Inflammatory macrophage treated with lipopolysaccharide for 4 hours (primary cell): ENCODE data around the gene LCK.

Experiments used
- DNase-seq: peaks from one replicate; pipeline ENCODE4 v3.0.0-alpha.2; 2020

LCK gene

DNA sequence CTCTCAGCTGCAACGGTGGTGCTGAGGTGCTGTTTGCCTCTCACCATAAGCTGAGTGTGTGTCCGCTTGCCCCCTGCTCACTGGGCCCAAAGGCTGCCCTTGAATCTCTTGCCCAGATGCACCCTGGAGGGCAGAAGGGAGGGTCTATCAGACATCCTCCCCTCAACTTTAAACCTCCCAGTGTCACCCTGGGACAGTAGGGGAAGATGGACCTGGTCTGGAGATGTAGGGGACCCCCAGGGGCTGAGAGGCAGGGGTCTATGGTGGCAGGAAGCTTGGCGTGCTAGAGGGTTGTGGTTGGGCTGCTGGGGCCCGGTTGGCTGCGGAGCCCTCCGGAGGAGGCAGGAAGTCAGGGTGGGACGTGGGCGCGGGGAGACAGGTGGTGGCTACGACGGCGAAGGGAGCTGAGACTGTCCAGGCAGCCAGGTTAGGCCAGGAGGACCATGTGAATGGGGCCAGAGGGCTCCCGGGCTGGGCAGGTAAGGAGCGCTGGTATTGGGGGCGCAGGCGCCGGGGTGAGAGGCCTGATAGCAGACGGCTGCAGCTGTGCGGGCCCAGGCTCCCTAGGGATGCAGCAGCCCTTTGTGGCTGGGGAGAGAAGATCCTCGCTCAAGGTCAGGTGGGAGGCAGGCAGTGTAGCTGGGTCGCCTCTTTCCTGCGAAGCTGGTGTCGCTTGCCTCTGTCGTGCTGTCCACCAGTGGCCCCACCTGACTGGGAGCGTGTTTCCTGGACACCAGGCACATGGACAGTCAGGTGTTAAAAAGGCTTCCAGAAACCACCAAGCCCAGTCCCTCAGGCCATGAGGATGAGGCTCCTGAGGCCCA, at the start of gene LCK:
LCK (plus strand) TSS at position 373 of the 824 bp plus-strand sequence. CDS start 23,065 bp downstream, outside the sequence.
- no peak for DNase-seq

GRCh38 chr1:32204943-32205361, 46.1 kb upstream of the LCK start:
- DNase-seq: no peak

DNA sequence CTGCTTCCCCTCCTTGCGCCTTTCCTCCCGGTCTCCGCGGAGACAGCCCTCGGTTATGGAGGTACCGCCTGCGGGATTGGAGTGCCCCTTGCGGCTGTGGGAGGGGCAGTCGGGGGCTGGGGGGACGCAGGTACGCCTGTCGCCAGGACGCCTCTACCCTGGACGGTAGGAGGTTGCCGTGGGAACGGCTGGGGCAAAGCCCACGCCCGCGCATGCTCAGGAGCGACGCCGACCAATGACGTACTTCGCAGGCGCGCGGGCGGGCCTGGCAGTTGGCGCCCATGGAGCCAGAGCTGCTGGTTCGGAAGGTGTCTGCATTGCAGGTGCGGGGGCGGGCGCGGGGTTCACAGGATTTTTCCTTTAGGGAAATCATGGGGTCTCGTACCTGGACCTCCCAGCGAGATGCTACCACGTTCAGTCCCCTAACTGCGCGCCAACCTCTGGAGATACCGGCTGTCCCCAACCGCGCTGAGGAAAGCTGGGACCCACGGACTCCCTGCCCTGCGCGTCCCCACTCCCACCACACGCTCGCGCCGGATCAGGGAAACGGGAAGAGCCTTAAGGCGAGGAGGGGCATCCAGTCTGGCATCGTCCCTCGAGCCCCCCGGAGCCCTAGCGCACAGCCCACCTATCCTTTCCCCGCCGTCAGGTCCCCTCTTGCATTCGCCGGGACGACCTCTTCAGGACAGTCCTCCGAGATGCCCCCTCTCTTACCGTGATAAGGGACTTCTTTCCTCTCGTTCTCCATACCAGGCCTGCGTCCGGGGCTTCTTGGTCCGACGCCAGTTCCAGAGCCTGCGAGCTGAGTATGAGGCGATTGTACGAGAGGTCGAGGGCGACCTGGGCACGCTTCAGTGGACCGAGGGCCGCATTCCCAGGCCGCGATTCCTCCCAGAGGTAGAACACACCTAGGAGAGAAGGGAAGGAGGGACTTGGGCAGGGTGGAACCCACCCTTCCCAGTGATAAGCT, 45.4 kb upstream of the LCK start, which contains the start of gene IQCC:
IQCC (plus strand) TSS at position 271 of the 970 bp plus-strand sequence; CDS start at position 282, 11 bp downstream.
- peak; percentile 82 for DNase-seq

GRCh38 chr1:32208469-32208868, 42.6 kb upstream of the LCK start:
- DNase-seq: no peak

DNA sequence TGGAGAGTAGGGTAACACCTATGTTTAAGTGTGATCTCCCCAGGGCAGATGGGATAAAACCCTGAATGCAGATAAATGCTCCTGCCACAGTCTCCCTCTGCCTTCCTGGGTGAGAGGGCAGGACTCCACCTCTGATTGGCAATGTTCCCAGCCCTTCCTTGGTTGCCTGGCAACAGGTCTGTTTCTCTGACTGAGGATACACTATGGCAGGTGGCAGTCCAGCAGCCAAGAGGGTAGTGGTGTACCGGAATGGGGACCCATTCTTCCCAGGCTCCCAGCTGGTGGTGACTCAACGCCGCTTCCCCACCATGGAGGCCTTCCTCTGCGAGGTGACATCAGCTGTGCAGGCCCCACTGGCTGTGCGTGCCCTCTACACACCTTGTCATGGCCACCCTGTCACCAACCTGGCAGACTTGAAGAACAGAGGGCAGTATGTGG, 42.2 kb upstream of the LCK start, which contains the start of gene DCDC2B:
DCDC2B (plus strand) TSS at position 199 of the 438 bp plus-strand sequence; CDS start at position 204, 5 bp downstream.
- no peak for DNase-seq

DNA sequence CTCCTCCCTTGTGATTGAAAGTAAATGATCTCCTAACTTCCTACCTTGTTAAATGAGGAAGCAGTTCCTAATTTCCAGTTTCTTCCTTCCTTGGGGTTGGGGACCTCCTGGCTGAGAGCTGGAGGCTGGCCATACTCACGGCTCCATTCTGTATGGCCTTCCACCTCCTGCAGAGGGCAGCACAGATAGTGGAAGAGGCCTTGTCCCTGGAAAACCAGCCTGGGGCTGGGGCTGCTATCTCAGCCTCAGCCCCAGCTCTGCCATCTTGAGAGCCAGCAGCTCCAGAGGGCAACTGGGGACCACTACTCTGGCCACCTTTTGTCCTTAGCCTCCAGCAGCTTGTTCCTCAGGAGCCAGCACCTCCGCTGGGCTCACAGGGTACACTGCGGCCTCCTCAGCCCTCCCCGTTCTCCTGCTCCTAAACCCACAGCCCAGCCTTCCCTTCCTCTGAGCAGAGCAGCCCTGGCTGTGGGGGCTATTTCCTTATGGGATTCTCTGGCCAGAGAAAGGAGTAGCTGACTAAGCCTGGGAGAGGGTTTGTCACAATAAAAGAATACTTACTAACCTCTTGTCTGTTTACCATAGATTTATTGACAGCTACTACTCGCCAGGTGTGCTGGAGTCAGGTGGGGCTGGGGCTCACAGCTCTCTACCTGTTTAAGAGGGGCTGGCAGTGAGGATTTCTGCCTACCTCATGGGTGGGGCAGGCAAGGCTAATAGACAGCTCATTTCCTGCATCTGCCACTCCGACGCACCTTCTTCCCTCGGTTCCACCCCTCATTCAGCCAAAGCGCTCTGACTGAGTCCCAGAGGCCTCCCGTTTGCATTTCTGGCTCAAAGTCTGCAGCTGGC, 35.2 kb upstream of the LCK start:
- DNase-seq: peak; percentile 67

DNA sequence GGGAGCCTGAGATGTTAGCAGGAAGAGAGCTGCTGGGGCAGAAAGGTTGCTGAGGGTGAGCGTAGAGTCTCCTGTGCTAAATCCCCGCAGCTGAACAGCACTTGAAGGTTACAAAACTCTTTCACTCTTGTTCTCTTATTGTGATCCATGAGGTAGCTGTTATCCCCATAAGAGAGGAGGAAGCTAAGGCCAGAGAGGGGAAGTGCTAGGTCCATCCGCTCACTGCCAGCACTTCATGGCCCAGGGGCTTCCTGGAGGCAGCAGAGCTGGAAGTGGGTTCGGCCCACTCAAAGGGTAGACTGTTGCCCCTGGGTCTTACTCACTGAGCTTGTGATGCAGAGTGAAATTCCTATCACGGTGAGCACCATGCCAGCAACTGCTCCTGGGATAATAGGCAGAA, 34.5 kb upstream of the LCK start:
- DNase-seq: peak; percentile 24

DNA sequence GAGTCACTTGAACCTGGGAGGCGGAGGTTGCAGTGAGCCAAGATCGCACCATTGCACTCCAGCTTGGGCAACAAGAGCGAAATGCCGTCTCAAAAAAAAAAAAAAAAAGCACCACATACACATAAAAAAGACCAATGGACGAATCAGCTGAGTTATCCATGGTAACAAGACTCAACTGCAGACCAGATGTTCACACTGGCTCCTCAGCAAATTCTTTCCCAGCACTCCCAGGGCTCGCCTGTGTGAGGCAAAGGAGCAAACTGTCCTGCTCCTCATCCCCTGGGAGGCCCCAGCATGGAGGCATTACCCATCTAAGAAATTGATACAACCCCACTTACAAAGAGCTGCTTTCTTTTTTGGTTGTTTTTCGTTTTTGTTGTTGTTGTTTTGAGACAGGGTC, 32.0 kb upstream of the LCK start:
- DNase-seq: no peak

DNA sequence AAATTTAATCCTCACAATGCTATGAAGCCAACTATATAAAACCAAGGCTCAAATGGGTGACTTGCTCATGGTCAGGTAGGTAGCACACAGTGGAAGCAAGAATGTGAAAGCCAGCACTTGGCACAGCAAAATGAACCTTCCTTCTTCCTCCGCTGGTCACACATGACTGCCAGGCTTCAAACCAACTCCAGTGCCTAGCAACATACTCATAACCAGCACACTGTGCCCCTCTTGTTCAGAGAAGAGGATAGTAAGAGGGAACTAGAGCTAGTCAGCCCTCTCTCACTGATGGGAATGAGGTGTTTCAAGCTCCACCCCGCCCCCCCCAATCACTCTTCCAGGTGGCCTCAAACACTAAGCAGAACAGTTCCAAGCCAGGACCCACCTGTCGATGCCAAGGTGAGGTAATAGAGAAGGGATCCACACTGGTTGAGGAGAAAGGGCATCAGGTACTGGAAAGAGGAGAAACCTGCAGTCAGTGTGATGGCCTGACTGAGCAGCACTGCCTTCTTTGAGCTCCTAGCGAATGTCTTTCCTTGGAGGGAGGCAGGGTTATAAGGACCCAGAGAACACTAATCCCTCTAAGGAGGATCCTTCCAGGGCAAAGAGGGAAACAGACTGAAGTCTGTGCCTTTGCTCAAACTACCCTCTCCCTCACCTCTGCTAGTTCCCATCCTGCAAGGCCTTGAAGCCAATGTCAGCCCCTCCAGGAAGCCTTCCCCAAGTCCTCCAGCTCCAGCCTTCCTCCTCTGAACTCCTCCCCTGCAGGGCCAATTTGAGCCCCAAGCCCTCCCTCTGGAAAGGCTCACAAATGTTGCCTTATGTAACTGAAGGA, 30.1 kb upstream of the LCK start:
- DNase-seq: no peak

DNA sequence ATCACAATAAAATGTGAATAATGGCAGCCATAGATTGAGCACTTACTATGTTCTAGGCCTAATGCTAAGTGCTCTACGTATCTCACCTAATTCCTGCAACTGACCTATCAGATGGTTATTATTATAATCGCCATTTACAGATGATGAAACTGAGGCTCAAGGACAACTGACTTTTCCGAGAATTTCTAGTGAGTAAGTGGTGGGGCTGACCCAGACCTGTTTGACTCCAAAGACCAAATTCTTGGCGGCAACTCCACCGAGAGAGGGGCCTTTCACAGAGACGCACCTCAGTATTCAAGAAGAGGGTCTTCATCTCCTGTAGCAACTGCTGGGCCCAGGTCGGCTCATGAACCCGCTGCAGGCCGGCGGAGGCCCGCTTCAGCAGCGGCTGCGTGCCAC, 29.5 kb upstream of the LCK start:
- no peak for DNase-seq

DNA sequence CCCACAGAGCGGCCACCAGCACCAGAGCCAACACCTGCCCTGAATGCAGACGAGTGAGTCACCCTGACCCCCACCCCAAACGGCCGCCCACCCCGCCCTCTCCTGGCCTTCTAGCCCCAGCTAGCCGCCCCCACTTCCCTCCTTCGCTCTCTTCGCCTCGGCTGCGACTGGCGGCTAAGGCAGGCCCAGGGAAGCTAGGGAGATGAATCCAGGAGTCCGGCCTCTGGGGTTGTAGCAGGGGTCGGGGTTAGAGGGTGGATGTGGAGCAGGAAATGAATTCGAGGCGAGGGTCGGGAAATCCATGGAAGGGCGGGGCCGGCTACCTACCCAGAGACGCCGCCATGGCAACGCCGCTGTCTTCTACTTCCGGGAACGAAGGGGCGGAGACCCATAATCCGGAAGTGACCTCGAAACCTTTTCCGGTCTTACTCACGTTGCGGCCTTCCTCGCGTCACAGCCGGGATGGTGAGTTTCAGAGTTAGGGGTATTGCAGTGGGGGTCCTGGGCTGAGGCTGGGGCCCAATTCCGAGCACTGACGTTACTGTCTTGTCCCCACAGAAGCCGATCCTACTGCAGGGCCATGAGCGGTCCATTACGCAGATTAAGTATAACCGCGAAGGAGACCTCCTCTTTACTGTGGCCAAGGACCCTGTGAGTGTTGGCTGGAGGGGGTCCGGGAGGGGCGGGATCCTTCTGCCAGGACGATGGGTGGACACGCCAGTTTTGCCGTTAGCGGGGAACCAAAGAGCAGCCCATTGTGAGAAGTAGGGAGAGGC, 28.9 kb upstream of the LCK start, which contains the start of the genes EIF3I and TMEM234:
EIF3I (plus strand) TSS at position 428 of the 776 bp plus-strand sequence; CDS start at position 463, 35 bp downstream.
TMEM234 (minus strand) TSS at position 374 of the 776 bp plus-strand sequence; CDS start at position 343, 31 bp downstream.
- DNase-seq: peak; percentile 96

GRCh38 chr1:32223683-32224082, 27.4 kb upstream of the LCK start:
- no peak for DNase-seq

GRCh38 chr1:32224285-32224684, 26.8 kb upstream of the LCK start:
- DNase-seq: no peak

GRCh38 chr1:32228771-32229170, 22.3 kb upstream of the LCK start:
- no peak for DNase-seq

GRCh38 chr1:32231843-32232432, 19.1 kb upstream of the LCK start:
- DNase-seq: no peak

DNA sequence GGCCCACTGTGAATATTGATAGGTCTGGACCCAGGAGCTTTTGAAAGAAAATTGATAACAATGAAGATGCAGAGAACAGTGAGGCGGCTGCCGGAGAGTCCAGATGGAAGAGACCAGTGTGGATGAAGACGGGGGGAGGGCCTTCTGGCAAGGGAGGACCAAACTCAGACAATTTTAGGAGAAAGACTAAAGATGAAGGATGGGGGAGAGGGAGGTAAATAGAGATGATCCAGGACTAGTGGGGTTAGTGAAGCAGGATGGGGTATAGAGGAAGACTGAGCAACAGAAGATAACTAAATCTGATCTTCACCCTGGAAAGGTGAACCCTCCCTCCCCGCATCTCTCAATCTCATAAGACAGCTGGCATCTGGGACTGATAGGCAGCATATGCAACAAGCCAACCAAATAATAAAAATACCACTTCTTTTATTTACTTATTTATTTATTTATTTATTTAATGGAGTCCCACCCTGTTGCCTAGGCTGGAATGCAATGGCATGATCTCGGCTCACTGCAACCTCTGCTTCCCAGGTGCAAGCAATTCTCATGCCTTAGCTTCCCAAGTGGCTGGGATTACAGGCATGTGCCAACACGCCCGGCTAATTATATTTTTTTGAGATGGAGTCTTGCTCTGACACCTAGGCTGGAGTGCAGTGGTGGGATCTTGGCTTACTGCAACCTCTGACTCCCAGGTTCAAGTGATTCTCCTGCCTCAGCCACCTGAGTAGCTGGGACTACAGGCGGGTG, 18.3 kb upstream of the LCK start:
- DNase-seq: no peak

GRCh38 chr1:32234792-32235191, 16.3 kb upstream of the LCK start:
- no peak for DNase-seq

DNA sequence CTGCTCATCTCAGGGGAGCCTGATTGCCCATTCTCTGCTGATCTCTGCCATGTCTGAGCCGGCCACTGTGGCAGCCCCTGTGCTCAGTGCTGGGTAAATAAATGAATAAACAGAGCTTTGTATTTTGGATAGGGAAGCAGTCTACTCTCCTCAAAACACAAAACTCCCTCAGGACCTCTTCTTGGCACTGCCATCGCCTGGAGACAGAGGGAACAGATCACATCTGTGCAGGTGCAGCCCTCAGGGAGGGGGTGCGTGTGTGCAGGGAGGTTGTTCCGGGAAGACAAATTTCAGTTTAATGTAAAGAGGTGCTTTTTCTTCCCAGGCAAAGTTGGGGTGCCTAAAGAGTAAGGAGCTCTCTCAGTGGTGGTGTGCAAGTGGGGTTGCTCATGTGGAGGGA, 11.7 kb upstream of the LCK start:
- DNase-seq: no peak

GRCh38 chr1:32239790-32240139, 11.3 kb upstream of the LCK start:
- DNase-seq: no peak
